Calu3 (cell line): Measurements from ENCODE around the gene PLIN4. TPM values are rescaled to one million over a fixed set of nuclear protein-coding genes. Genes with fewer than 3 reads are reported as not detected.

Experiments used
- BruUV-seq: library from RNA; stranded (reverse); fragments of 400-500 nt; replicated peaks from 2 replicates; lab custom pipeline; 2021; lab: Mats Ljungman, UMichigan
- CTCF ChIA-PET: fragments of 300-600 bp; sonication (Branson Sonifier 250); formaldehyde crosslinking; loops from one replicate; lab custom pipeline; 2022; ENCODE audit warnings: antibody characterized with exemption; lab: Charles Lee
- DNase-seq: peaks from one replicate; pipeline ENCODE4 v3.0.0; 2022
- H3K27ac Mint-ChIP-seq: one replicate; pipeline ENCODE4 v1.8.0; 2022; ENCODE audit warnings: mixed read lengths; ENCODE audit not compliant: unreplicated experiment
- H3K27me3 Mint-ChIP-seq: one replicate; pipeline ENCODE4 v1.8.0; 2022; ENCODE audit warnings: mixed read lengths; ENCODE audit not compliant: unreplicated experiment
- H3K36me3 Mint-ChIP-seq: one replicate; pipeline ENCODE4 v1.8.0; 2022; ENCODE audit warnings: mild to moderate bottlenecking, moderate library complexity, mixed read lengths; ENCODE audit not compliant: insufficient read depth, unreplicated experiment
- H3K4me1 Mint-ChIP-seq: one replicate; pipeline ENCODE4 v1.8.0; 2022; ENCODE audit warnings: mild to moderate bottlenecking, low read depth, mixed read lengths; ENCODE audit not compliant: unreplicated experiment
- H3K4me3 Mint-ChIP-seq: one replicate; pipeline ENCODE4 v1.8.0; 2022; ENCODE audit warnings: mild to moderate bottlenecking, low read depth, moderate library complexity, mixed read lengths; ENCODE audit not compliant: unreplicated experiment
- H3K9me3 Mint-ChIP-seq: one replicate; pipeline ENCODE4 v1.8.0; 2022; ENCODE audit warnings: low read depth, mixed read lengths; ENCODE audit not compliant: unreplicated experiment
- intact Hi-C: fragments of 100-400 bp; cut with micrococcal nuclease; formaldehyde crosslinking; loops from one replicate; pipeline ENCODE4 v1.10.0; 2022; ENCODE audit not compliant: unreplicated experiment
- total RNA-seq: library from RNA; stranded (reverse); gene quantifications from 2 replicates; pipeline ENCODE4 v1.2.3, GENCODE V29; 2022
- TF ChIP-seq, protein P1 (sequence below): fragments of 200-600 bp; IDR thresholded peaks from one replicate; pipeline ENCODE4 v1.8.0; 2022; ENCODE audit warnings: antibody characterized with exemption; ENCODE audit not compliant: unreplicated experiment

PLIN4 gene
- total RNA-seq, 1 experiment from 2014 or later: 1.1 TPM

- Mint-ChIP-seq H3K9me3 (no peaks in the 10 kb centered on the region), H3K27me3 (no peaks in the 10 kb centered on the region), H3K27ac (no peak overlapping the region), H3K4me3 (no peak overlapping the region), H3K36me3 (peaks cover 22% of the 10 kb centered on the region), H3K4me1 (no peaks in the 10 kb centered on the region)
- intact Hi-C loops: no loop called here
- TF ChIP-seq, protein P1, sequence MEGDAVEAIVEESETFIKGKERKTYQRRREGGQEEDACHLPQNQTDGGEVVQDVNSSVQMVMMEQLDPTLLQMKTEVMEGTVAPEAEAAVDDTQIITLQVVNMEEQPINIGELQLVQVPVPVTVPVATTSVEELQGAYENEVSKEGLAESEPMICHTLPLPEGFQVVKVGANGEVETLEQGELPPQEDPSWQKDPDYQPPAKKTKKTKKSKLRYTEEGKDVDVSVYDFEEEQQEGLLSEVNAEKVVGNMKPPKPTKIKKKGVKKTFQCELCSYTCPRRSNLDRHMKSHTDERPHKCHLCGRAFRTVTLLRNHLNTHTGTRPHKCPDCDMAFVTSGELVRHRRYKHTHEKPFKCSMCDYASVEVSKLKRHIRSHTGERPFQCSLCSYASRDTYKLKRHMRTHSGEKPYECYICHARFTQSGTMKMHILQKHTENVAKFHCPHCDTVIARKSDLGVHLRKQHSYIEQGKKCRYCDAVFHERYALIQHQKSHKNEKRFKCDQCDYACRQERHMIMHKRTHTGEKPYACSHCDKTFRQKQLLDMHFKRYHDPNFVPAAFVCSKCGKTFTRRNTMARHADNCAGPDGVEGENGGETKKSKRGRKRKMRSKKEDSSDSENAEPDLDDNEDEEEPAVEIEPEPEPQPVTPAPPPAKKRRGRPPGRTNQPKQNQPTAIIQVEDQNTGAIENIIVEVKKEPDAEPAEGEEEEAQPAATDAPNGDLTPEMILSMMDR: no peak
- BruUV-seq: no TSS peak
- no peak for DNase-seq
- CTCF ChIA-PET: no interaction called here
Measured at GRCh38 chr19:4499855-4500254, 18.4 kb downstream of the PLIN4 start.

DNA sequence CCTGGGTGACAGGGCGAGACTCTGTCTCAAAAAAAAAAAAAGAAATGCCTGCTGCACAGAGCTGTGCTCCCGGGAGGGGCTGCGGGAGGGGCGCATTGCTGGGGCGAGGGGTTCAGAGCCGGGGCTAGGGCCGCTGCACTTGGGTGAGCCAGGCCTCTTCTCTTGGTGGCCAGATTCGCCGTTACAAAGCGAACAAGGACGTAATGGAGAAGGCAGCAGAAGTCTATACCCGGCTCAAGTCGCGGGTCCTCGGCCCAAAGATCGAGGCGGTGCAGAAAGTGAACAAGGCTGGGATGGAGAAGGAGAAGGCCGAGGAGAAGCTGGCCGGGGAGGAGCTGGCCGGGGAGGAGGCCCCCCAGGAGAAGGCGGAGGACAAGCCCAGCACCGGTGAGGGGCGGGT is 19.0 kb downstream of the PLIN4 start:
- no peak for DNase-seq
- no peaks in the 10 kb centered on the region for H3K27me3 Mint-ChIP-seq
- TF ChIP-seq, protein P1: no peak
- H3K4me1 Mint-ChIP-seq: no peaks in the 10 kb centered on the region
- H3K27ac Mint-ChIP-seq: no peak overlapping the region
- H3K9me3 Mint-ChIP-seq: no peaks in the 10 kb centered on the region
- BruUV-seq: no TSS peak
- no peak overlapping the region for H3K4me3 Mint-ChIP-seq
- CTCF ChIA-PET: interaction anchor here (0.7 kb wide), 1 partner anchor 27 kb away, joined by 3 read pairs; no protein-coding TSS in a partner anchor
- peaks cover 22% of the 10 kb centered on the region for H3K36me3 Mint-ChIP-seq
- intact Hi-C loops: no loop called here

DNA sequence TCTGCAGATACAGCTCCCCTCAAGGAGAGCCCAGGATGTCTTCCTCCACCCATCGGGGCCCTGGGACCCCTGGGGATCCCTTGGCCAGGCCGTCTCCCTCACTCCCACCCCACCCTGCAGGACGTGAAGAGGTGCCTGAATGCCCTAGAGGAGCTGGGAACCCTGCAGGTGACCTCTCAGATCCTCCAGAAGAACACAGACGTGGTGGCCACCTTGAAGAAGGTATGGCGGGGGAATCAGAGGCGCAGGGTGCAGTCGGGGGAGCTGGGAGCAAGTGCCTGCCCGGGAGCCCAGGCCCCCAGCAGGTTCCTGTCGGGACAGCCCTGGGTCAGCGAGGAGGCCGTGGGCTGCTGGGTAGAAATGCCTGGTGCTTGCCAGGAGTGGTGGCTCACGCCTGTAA is 19.6 kb downstream of the PLIN4 start:
- H3K4me1 Mint-ChIP-seq: no peaks in the 10 kb centered on the region
- no TSS peak for BruUV-seq

DNA sequence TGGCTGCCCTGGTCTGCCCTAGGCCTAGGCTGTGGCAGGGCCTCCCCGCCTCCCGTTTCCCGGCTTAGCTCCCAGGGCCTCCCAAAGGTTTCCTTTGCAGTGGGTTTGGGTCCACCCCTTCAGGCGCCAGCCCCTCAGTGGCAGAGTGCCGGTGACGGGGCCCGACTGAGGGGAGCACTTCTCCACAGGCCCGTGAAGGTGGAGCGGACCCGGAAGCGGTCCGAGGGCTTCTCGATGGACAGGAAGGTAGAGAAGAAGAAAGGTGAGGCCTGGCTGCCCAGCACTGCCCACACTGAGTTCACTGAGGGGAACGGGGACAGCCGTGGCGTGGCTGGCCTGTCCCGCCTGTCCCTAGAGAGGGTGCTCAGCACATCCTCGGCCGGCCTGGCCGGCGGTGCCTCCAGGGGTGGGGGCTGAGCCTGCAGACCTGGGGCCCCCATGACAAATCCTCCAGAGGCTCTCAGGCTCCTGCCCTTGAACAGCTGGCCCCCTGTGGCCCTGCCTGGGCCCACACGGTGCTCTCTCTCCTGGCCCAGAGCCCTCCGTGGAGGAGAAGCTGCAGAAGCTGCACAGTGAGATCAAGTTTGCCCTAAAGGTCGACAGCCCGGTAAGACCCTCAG is 20.4 kb downstream of the PLIN4 start:
- H3K27ac Mint-ChIP-seq: no peak overlapping the region
- BruUV-seq: no TSS peak
- no peaks in the 10 kb centered on the region for H3K4me1 Mint-ChIP-seq
- DNase-seq: no peak
- intact Hi-C loops: no loop called here
- no peaks in the 10 kb centered on the region for H3K9me3 Mint-ChIP-seq
- CTCF ChIA-PET: no interaction called here
- peaks cover 22% of the 10 kb centered on the region for H3K36me3 Mint-ChIP-seq
- TF ChIP-seq, protein P1: no peak
- H3K4me3 Mint-ChIP-seq: no peak overlapping the region
- no peaks in the 10 kb centered on the region for H3K27me3 Mint-ChIP-seq

More for the DNA sequence above, 19.6 kb downstream of the PLIN4 start:
- TF ChIP-seq, protein P1: no peak
- Mint-ChIP-seq H3K27ac (no peak overlapping the region), H3K36me3 (peaks cover 22% of the 10 kb centered on the region), H3K4me3 (no peak overlapping the region), H3K27me3 (no peaks in the 10 kb centered on the region), H3K9me3 (no peaks in the 10 kb centered on the region)
- no peak for DNase-seq
- intact Hi-C loops: no loop called here
- CTCF ChIA-PET: interaction anchor here (0.7 kb wide), 1 partner anchor 27 kb away, joined by 3 read pairs; no protein-coding TSS in a partner anchor
